Activated naive CD8-positive, alpha-beta T cell treated with anti-CD3 and anti-CD28 coated beads, Interleukin-2, amount 10 ng/mL, durations not matched to agents 7 days and 5 days (primary cell): Measurements from ENCODE around the gene HPCAL1. TPM values are rescaled to one million over a fixed set of nuclear protein-coding genes. Genes with fewer than 3 reads are reported as not detected.
"Not testable (repeated sequence)": the region's sequence is repeated elsewhere in the genome, so short reads cannot be mapped to it uniquely, and the experiment has no call there.

Source experiments
- ATAC-seq: fragments of 150-1000 bp; cut with Tn5 transposase; one replicate; pipeline ENCODE4 v1.10.0; 2021; ENCODE audit warnings: low read depth, moderate library complexity
- POLR2A ChIA-PET: fragments of 350-600 bp; sonication (Branson Sonifier 250); formaldehyde crosslinking; loops from one replicate; lab custom pipeline; 2021; ENCODE audit warnings: antibody characterized with exemption; lab: Charles Lee
- DNase-seq: peaks from one replicate; pipeline ENCODE4 v3.0.0; 2021
- H3K27ac Mint-ChIP-seq: one replicate; pipeline ENCODE4 v1.8.0; 2022; ENCODE audit warnings: mild to moderate bottlenecking, mixed read lengths
- H3K27me3 Mint-ChIP-seq: one replicate; pipeline ENCODE4 v1.8.0; 2022; ENCODE audit warnings: mild to moderate bottlenecking, moderate library complexity, mixed read lengths
- H3K36me3 Mint-ChIP-seq: one replicate; pipeline ENCODE4 v1.8.0; 2021; ENCODE audit warnings: mild to moderate bottlenecking, mixed read lengths
- H3K4me1 Mint-ChIP-seq: one replicate; pipeline ENCODE4 v1.8.0; 2021; ENCODE audit warnings: mixed read lengths
- H3K4me3 Mint-ChIP-seq: one replicate; pipeline ENCODE4 v1.8.0; 2022; ENCODE audit warnings: mild to moderate bottlenecking, moderate library complexity, mixed read lengths
- H3K9me3 Mint-ChIP-seq: one replicate; pipeline ENCODE4 v1.8.0; 2021; ENCODE audit warnings: mixed read lengths
- total RNA-seq, 2 experiments: library from RNA; stranded (reverse); gene quantifications; one replicate each; pipeline ENCODE4 v1.2.3, GENCODE V29; 2021

HPCAL1 gene
- total RNA-seq, 2 experiments from 2014 or later = 75.8 to 77.1 TPM

GRCh38 chr2:10296142-10296541, 6.6 kb upstream of the HPCAL1 start:
- POLR2A ChIA-PET = interaction anchor here (1.5 to 2.4 kb wide), 2 partner anchors 9 to 36 kb away, joined by 6 read pairs; no protein-coding TSS in a partner anchor
- peaks cover 4% of the 10 kb centered on the region for H3K36me3 Mint-ChIP-seq
- no peak for ATAC-seq
- peaks cover 8% of the 10 kb centered on the region for H3K9me3 Mint-ChIP-seq
- H3K27me3 Mint-ChIP-seq = peaks cover 6% of the 10 kb centered on the region
- no peak overlapping the region for H3K4me3 Mint-ChIP-seq
- H3K27ac Mint-ChIP-seq = no peak overlapping the region
- no peak for DNase-seq
- peaks cover 30% of the 10 kb centered on the region for H3K4me1 Mint-ChIP-seq

GRCh38 chr2:10297191-10297830, 5.4 kb upstream of the HPCAL1 start:
- peak overlapping the region; percentile 64 for H3K27ac Mint-ChIP-seq

GRCh38 chr2:10297959-10298531, 4.7 kb upstream of the HPCAL1 start:
- peaks cover 37% of the 10 kb centered on the region for H3K4me1 Mint-ChIP-seq

More at GRCh38 chr2:10297191-10297830, 5.4 kb upstream of the HPCAL1 start:
- peaks cover 37% of the 10 kb centered on the region for H3K4me1 Mint-ChIP-seq
- ATAC-seq = no peak
- H3K9me3 Mint-ChIP-seq = peaks cover 8% of the 10 kb centered on the region
- peaks cover 6% of the 10 kb centered on the region for H3K27me3 Mint-ChIP-seq
- POLR2A ChIA-PET = interaction anchor here (0.8 to 2.4 kb wide), 5 partner anchors 8 to 378 kb away, joined by 3 to 6 read pairs (median 4); no protein-coding TSS in a partner anchor
- peak overlapping the region; percentile 61 for H3K4me3 Mint-ChIP-seq
- peaks cover 4% of the 10 kb centered on the region for H3K36me3 Mint-ChIP-seq
- no peak for DNase-seq

GRCh38 chr2:10298777-10299176, 3.9 kb upstream of the HPCAL1 start:
- H3K27me3 Mint-ChIP-seq, H3K27ac Mint-ChIP-seq, DNase-seq, H3K9me3 Mint-ChIP-seq, H3K36me3 Mint-ChIP-seq, H3K4me3 Mint-ChIP-seq, ATAC-seq: not testable (repeated sequence)
- H3K4me1 Mint-ChIP-seq = peaks cover 40% of the 10 kb centered on the region
- POLR2A ChIA-PET = interaction anchor here (0.9 to 1.1 kb wide), 2 partner anchors 109 to 150 kb away, joined by 3 to 4 read pairs; no protein-coding TSS in a partner anchor

More at GRCh38 chr2:10297959-10298531, 4.7 kb upstream of the HPCAL1 start:
- Mint-ChIP-seq H3K27me3 (peaks cover 4% of the 10 kb centered on the region), H3K27ac (peak overlapping the region; percentile 64), H3K9me3 (peaks cover 8% of the 10 kb centered on the region), H3K36me3 (peaks cover 4% of the 10 kb centered on the region), H3K4me3 (peak overlapping the region; percentile 61)
- no peak for ATAC-seq
- POLR2A ChIA-PET = interaction anchor here (0.8 to 2.4 kb wide), 6 partner anchors 21 to 377 kb away, joined by 3 to 6 read pairs (median 4); no protein-coding TSS in a partner anchor
- no peak for DNase-seq

GRCh38 chr2:10300328-10300920, 2.3 kb upstream of the HPCAL1 start:
- POLR2A ChIA-PET = interaction anchor here (0.6 to 6.4 kb wide), 3 partner anchors 29 to 725 kb away, joined by 3 to 107 read pairs (median 3); no protein-coding TSS in a partner anchor
- Mint-ChIP-seq H3K4me3 (peak overlapping the region; percentile 78), H3K27me3 (no peaks in the 10 kb centered on the region), H3K9me3 (peaks cover 3% of the 10 kb centered on the region), H3K4me1 (peaks cover 49% of the 10 kb centered on the region), H3K36me3 (no peaks in the 10 kb centered on the region), H3K27ac (peak overlapping the region; percentile 91)
- ATAC-seq = no peak
- no peak for DNase-seq

- H3K27ac Mint-ChIP-seq = peak overlapping the region; percentile 91
- H3K27me3 Mint-ChIP-seq = no peaks in the 10 kb centered on the region
- POLR2A ChIA-PET = interaction anchor here (0.6 to 6.4 kb wide), 5 partner anchors 8 to 725 kb away, joined by 3 to 107 read pairs (median 4); no protein-coding TSS in a partner anchor
- DNase-seq (peak; percentile 55), ATAC-seq (no peak)
- H3K9me3 Mint-ChIP-seq = no peaks in the 10 kb centered on the region
- H3K4me1 Mint-ChIP-seq = peaks cover 57% of the 10 kb centered on the region
- peak overlapping the region; percentile 78 for H3K4me3 Mint-ChIP-seq
- H3K36me3 Mint-ChIP-seq = no peaks in the 10 kb centered on the region
Observed at GRCh38 chr2:10300997-10301940, 1.4 kb upstream of the HPCAL1 start.

- peak overlapping the region; percentile 91 for H3K27ac Mint-ChIP-seq
- POLR2A ChIA-PET = interaction anchor here (0.6 to 6.4 kb wide), 7 partner anchors 8 to 172 kb away, joined by 3 to 107 read pairs (median 4); no protein-coding TSS in a partner anchor
- H3K9me3 Mint-ChIP-seq = no peaks in the 10 kb centered on the region
- peaks cover 64% of the 10 kb centered on the region for H3K4me1 Mint-ChIP-seq
- H3K27me3 Mint-ChIP-seq = no peaks in the 10 kb centered on the region
- ATAC-seq = no peak
- H3K36me3 Mint-ChIP-seq = peaks cover 3% of the 10 kb centered on the region
- H3K4me3 Mint-ChIP-seq = peak overlapping the region; percentile 78
- no peak for DNase-seq
Observed at GRCh38 chr2:10301941-10302478, 694 bp upstream of the HPCAL1 start.

GRCh38 chr2:10303181-10303693, 533 bp downstream of the HPCAL1 start:
- POLR2A ChIA-PET = interaction anchor here (0.6 to 6.4 kb wide), 7 partner anchors 26 to 178 kb away, joined by 3 to 107 read pairs (median 5); partner anchors contain the start of gene ODC1
- ATAC-seq (peak; percentile 5), DNase-seq (no peak)
- Mint-ChIP-seq H3K36me3 (peaks cover 5% of the 10 kb centered on the region), H3K27ac (peak overlapping the region; percentile 89), H3K4me3 (peak overlapping the region; percentile 99), H3K27me3 (no peaks in the 10 kb centered on the region), H3K4me1 (peaks cover 60% of the 10 kb centered on the region), H3K9me3 (no peaks in the 10 kb centered on the region)

- Mint-ChIP-seq H3K4me1 (peaks cover 55% of the 10 kb centered on the region), H3K36me3 (peaks cover 10% of the 10 kb centered on the region), H3K4me3 (peak overlapping the region; percentile 99), H3K27ac (peak overlapping the region; percentile 71), H3K27me3 (no peaks in the 10 kb centered on the region), H3K9me3 (no peaks in the 10 kb centered on the region)
- POLR2A ChIA-PET = interaction anchor here (0.6 to 6.4 kb wide), 7 partner anchors 26 to 179 kb away, joined by 3 to 107 read pairs (median 5); partner anchors contain the start of gene ODC1
- DNase-seq (peak; percentile 68), ATAC-seq (peak; percentile 2)
Observed at GRCh38 chr2:10303694-10304378, 1.1 kb downstream of the HPCAL1 start.

GRCh38 chr2:10304458-10305253, 2.0 kb downstream of the HPCAL1 start:
- ATAC-seq = no peak
- Mint-ChIP-seq H3K27ac (peak overlapping the region; percentile 76), H3K36me3 (peaks cover 12% of the 10 kb centered on the region), H3K27me3 (no peaks in the 10 kb centered on the region), H3K4me1 (peaks cover 54% of the 10 kb centered on the region), H3K4me3 (peak overlapping the region; percentile 99), H3K9me3 (no peaks in the 10 kb centered on the region)
- DNase-seq = no peak
- POLR2A ChIA-PET = interaction anchor here (0.7 to 6.4 kb wide), 7 partner anchors 8 to 180 kb away, joined by 3 to 107 read pairs (median 6); partner anchors contain the start of gene ODC1

- POLR2A ChIA-PET = interaction anchor here (0.7 to 6.4 kb wide), 5 partner anchors 9 to 180 kb away, joined by 3 to 107 read pairs (median 6); no protein-coding TSS in a partner anchor
- Mint-ChIP-seq H3K36me3 (peaks cover 16% of the 10 kb centered on the region), H3K9me3 (no peaks in the 10 kb centered on the region), H3K27me3 (no peaks in the 10 kb centered on the region), H3K27ac (peak overlapping the region; percentile 31), H3K4me1 (peaks cover 54% of the 10 kb centered on the region), H3K4me3 (peak overlapping the region; percentile 99)
- ATAC-seq = no peak
- DNase-seq = peak; percentile 64
Observed at GRCh38 chr2:10305254-10305635, 2.5 kb downstream of the HPCAL1 start.
